Ectodermal cell (in vitro differentiated cells): Measurements from ENCODE around the gene NXPH1.

Experiments
- H3K27ac ChIP-seq: 2 replicates; pipeline ENCODE4 v1.7.0; 2013; ENCODE audit warnings: mild to moderate bottlenecking, low read depth, low read length; ENCODE audit not compliant: insufficient read depth, poor library complexity, severe bottlenecking
- H3K27me3 ChIP-seq: 2 replicates; pipeline ENCODE4 v1.7.0; 2013; ENCODE audit warnings: mild to moderate bottlenecking, low read length; ENCODE audit not compliant: insufficient read depth, control insufficient read depth, poor library complexity, severe bottlenecking
- H3K36me3 ChIP-seq: one replicate; pipeline ENCODE4 v1.7.0; 2013; ENCODE audit warnings: low read length; ENCODE audit not compliant: control insufficient read depth, insufficient read depth
- H3K4me1 ChIP-seq: one replicate; pipeline ENCODE4 v1.7.0; 2013; ENCODE audit warnings: low read length; ENCODE audit not compliant: control insufficient read depth, insufficient read depth
- H3K4me3 ChIP-seq: 2 replicates; pipeline ENCODE4 v1.7.0; 2013; ENCODE audit warnings: low read depth, low read length, control low read depth; ENCODE audit not compliant: insufficient read depth
- H3K9me3 ChIP-seq: 2 replicates; pipeline ENCODE4 v1.7.0; 2013; ENCODE audit warnings: mild to moderate bottlenecking, low read length, moderate library complexity; ENCODE audit not compliant: control insufficient read depth
- WGBS, 2 experiments: methylation state at CpG; one replicate each; pipeline ENCODE4 v1.1.7; 2013; ENCODE audit warnings: missing lambda C conversion rate in 2 of 2; 5-methylcytosine and 5-hydroxymethylcytosine counted together

Gene NXPH1

DNA sequence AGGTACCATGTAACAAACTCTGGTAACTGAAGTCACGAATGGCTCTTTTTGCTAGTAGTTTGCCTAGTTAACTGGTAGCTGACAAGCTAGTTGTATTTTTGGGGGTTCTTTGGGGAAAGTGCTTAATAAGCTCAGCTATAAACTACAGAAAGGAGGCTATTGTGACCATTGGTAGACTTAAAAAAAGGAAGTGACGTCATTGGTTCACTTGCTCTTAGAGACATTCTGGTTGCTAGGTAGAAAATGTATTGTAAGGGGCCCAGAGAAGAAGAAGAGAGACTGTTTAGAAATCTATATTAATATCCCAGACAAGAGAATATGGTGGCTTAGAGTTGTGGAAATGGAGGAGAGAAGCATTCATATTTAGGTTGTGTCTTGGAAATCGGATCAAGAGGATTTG lies 103.0 kb downstream of the NXPH1 start:
- Histone ChIP-seq H3K36me3 (no peaks in the 10 kb centered on the region), H3K27ac (no peak overlapping the region), H3K4me1 (no peaks in the 10 kb centered on the region), H3K4me3 (no peak overlapping the region), H3K27me3 (no peaks in the 10 kb centered on the region), H3K9me3 (no peaks in the 10 kb centered on the region)
- WGBS, 2 experiments: 95 to 96% methylated on average over 3 of the region's 3 CpGs

DNA sequence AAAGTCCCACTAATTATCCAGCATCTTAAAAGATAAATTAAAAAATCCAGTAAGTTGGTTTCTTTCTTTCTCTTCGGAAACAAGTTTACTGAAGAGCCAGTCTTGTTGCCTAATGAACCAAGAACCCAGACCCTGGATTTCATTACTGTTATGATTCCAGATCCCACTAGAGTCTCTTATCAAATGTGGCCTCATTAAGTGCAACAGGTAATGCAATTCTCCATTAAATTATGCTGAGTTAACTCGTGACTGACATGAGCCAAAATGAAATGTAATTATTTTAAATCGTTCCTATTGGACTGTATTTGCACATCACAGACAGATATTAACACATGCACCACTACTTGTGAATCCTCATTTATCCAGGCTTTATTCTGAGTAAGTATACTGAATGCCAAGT lies 115.6 kb downstream of the NXPH1 start:
- no peaks in the 10 kb centered on the region for H3K36me3 ChIP-seq
- H3K4me3 ChIP-seq: no peak overlapping the region
- H3K27me3 ChIP-seq: no peaks in the 10 kb centered on the region
- H3K4me1 ChIP-seq: no peaks in the 10 kb centered on the region
- H3K27ac ChIP-seq: no peak overlapping the region
- WGBS, 2 experiments: 96 to 98% methylated on average over 2 to 3 of the region's 3 CpGs
- no peaks in the 10 kb centered on the region for H3K9me3 ChIP-seq

DNA sequence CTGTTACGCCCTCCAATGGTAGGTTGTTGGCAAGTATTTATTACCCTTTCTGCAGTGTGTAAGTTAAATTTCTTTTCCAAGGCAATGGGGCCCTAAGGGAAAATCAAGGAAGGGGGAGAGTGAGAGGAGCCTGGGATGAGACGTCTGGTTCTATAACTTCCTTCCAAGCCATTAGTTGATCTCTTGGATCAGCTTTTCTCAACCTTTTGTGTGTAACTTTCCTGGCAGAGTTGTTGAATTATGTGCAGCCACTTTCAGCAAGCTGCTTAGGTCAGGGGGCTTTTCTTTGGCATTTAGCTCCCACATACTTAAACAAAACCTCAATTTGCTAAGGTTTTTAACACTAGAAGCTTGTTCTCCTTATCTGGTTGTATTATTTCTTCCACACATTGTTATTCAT lies 127.1 kb downstream of the NXPH1 start:
- H3K27me3 ChIP-seq: no peaks in the 10 kb centered on the region
- H3K4me1 ChIP-seq: peaks cover 11% of the 10 kb centered on the region
- 71 to 82% methylated on average over 1 to 2 of the region's 2 CpGs for WGBS, 2 experiments
- H3K9me3 ChIP-seq: no peaks in the 10 kb centered on the region
- no peaks in the 10 kb centered on the region for H3K36me3 ChIP-seq
- no peak overlapping the region for H3K27ac ChIP-seq
- H3K4me3 ChIP-seq: no peak overlapping the region

DNA sequence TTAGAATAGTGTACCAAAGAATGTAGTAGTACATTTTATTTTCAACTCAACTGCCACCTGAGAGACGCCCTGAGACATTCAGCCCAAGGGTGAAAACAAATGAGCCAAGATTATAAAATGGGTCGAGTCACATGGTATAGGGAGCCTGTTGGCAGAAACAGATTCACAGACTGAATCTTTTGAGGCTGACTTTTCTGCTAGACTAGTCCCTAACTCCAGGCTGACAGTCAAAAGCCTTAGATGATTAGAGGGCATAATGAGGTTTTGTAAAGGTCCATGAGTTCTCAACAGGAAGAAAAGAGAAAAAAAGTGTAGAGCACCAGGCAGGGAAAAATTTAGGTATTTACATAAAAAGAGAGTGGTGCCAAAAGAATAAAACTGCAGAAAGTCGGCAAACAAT lies 128.0 kb downstream of the NXPH1 start:
- Histone ChIP-seq H3K4me1 (peaks cover 11% of the 10 kb centered on the region), H3K4me3 (no peak overlapping the region), H3K9me3 (no peaks in the 10 kb centered on the region), H3K36me3 (no peaks in the 10 kb centered on the region), H3K27me3 (no peaks in the 10 kb centered on the region), H3K27ac (no peak overlapping the region)
- WGBS, 2 experiments: 68 to 81% methylated on average over 3 of the region's 3 CpGs

DNA sequence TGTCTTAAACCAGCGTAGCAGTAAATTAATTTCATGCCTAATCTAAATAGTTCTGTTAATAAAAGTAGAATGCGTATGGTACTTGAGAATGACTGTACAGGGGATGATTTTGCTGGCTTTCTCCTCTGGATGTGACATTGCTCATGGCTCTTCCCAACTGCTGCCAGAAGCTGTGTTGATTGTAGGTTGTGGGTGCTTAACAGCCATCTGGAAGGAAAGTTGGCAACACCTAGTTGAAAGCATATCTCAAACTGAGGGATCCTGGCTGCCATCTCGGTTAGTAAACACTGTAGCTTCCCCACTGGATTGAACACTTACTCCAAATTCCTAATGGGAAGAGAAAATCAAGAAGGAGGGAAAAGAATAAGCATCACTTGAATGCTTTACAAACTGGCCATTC lies 130.9 kb downstream of the NXPH1 start:
- Histone ChIP-seq H3K27ac (no peak overlapping the region), H3K4me3 (no peak overlapping the region), H3K36me3 (no peaks in the 10 kb centered on the region), H3K27me3 (no peaks in the 10 kb centered on the region), H3K9me3 (no peaks in the 10 kb centered on the region), H3K4me1 (peaks cover 11% of the 10 kb centered on the region)
- 90 to 98% methylated on average over 2 to 3 of the region's 3 CpGs for WGBS, 2 experiments

DNA sequence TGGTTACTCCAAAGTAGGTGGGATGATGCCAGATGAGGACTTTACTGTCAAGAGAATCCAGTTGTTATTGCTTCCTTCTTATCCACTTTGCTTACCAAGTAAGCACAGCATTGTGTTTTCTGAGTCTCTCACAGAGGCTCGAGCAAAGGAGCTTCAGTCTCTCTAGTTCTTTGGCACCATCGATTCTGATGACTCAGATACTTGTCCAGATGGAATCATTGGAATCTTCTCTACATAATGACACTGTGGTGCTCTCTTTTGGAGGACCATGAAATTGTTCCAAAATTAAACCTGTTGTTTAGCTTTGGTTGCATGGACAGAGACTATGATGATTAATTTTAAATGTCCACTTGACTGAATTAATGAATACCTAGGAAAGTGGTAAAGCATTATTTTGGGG lies 132.6 kb downstream of the NXPH1 start:
- 86 to 93% methylated on average over 2 of the region's 2 CpGs for WGBS, 2 experiments
- Histone ChIP-seq H3K4me1 (peaks cover 6% of the 10 kb centered on the region), H3K4me3 (no peak overlapping the region)

DNA sequence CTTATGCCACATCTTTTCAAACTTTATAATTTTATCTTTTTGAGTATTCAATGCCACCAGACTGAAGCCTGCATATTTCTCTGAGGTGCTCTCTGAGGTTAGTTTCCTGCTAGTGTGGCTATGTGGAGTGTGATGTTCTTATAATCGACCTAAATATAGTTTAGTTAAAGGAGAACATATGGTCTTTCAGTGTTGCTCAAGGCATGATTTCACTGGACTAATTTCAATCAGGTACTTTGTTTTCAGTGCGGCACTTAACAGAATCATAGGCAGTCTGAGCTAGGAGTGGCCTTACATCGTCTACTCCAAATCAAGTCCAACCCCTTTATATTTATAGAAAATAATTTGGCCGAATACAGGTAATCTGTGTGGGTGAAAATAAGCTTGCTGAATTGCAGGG lies 134.2 kb downstream of the NXPH1 start:
- no peaks in the 10 kb centered on the region for H3K4me1 ChIP-seq
- H3K36me3 ChIP-seq: no peaks in the 10 kb centered on the region
- no peak overlapping the region for H3K4me3 ChIP-seq
- 91 to 98% methylated on average over 2 of the region's 4 CpGs for WGBS, 2 experiments
- no peaks in the 10 kb centered on the region for H3K27me3 ChIP-seq
- no peaks in the 10 kb centered on the region for H3K9me3 ChIP-seq
- no peak overlapping the region for H3K27ac ChIP-seq

More for the DNA sequence above, 132.6 kb downstream of the NXPH1 start:
- Histone ChIP-seq H3K27ac (no peak overlapping the region), H3K36me3 (no peaks in the 10 kb centered on the region), H3K9me3 (no peaks in the 10 kb centered on the region), H3K27me3 (no peaks in the 10 kb centered on the region)

DNA sequence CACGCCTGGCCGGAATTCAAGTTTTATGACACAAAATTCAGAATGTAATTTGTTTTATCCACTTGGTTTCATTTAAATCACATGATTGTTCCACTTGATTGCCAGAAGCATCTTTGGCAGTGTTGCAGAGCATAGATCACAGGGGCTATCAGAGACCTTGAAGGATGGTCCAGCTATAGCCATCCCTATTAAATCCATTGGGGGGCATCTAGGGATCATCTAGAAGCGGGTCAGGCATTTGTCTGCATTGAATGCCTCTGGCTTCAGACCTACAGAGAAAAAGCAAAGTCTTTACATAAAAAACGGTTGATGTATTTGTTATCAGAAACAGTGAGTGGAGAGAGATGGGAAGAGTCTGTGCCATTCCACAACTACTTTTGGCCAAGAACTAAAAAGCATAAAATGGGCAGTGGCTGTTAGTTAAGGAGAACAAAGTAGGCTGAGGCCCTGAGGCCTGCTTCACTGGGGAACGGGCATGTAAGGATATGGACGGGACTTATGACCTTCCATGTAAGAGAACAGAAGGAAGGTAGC lies 146.3 kb downstream of the NXPH1 start:
- Histone ChIP-seq H3K36me3 (no peaks in the 10 kb centered on the region), H3K27ac (no peak overlapping the region), H3K4me3 (no peak overlapping the region), H3K27me3 (no peaks in the 10 kb centered on the region), H3K9me3 (no peaks in the 10 kb centered on the region), H3K4me1 (no peaks in the 10 kb centered on the region)
- 94 to 96% methylated on average over 6 of the region's 6 CpGs for WGBS, 2 experiments

DNA sequence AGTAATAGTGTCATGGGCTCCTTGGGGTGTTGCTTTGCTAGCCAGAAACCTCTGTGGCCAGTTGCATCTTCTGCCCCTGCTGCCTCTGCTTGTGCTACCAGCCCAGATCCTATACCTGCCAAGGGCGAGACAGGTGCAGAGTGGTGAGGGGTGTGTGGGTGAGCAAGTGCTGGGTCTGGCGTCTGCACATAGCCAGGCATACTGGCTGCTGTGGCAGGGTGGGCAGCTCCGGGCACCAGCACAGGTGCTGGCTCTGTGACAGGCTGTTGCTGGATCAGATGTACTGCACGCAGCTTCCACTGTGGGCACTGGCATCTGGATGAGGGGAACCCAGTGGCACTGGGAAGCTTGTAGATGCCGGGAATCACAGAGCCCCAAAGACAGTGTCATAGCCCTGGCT lies 148.4 kb downstream of the NXPH1 start:
- 90 to 93% methylated on average over 5 of the region's 5 CpGs for WGBS, 2 experiments
- H3K9me3 ChIP-seq: no peaks in the 10 kb centered on the region

DNA sequence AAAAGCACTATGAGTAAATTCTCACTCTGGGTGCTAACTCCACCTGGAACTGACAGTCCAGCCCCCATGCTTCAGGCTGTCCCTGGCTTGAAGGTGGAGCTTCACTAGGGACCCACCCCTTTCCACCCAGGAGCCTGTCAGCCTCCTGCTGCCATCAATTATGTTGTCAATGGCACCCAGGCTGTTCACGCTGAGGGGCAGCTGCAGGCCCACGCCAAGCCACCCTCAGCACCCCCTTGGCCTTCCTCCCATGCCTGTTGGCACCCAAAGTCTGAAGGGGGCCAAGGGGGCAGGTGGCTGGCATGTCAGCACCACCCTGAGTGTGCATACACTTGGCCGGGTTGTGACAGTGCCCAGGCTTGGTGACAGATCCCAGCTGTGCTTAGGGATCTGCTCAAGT lies 149.3 kb downstream of the NXPH1 start:
- WGBS, 2 experiments: 91 to 92% methylated on average over 3 of the region's 3 CpGs
- no peaks in the 10 kb centered on the region for H3K36me3 ChIP-seq

More for the DNA sequence above, 148.4 kb downstream of the NXPH1 start:
- no peaks in the 10 kb centered on the region for H3K4me1 ChIP-seq
- no peaks in the 10 kb centered on the region for H3K36me3 ChIP-seq
- H3K27ac ChIP-seq: no peak overlapping the region
- no peak overlapping the region for H3K4me3 ChIP-seq
- no peaks in the 10 kb centered on the region for H3K27me3 ChIP-seq

DNA sequence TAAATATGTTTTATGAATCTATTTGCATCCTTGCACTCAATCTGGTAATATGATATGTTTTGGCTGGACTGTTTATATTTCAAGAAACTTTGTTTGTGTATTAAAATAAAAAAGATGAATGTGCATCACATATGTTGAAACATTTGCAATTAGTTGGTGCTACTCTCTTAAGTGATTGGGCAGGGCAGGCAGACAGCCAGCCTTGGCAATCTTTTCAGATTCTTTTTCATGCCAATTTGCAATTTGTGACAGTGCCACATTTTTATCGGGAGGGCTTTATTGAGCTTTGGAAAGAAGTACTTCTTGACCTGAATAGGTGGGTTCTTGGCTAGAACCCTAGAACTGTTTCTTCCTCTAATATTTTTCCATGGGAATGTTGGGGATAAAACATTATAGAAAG lies 152.2 kb downstream of the NXPH1 start:
- Histone ChIP-seq H3K27ac (no peak overlapping the region), H3K4me1 (no peaks in the 10 kb centered on the region), H3K9me3 (no peaks in the 10 kb centered on the region), H3K27me3 (no peaks in the 10 kb centered on the region), H3K36me3 (no peaks in the 10 kb centered on the region), H3K4me3 (no peak overlapping the region)
- WGBS, 2 experiments: 94 to 100% methylated on average over 1 of the region's 1 CpG

More for the DNA sequence above, 149.3 kb downstream of the NXPH1 start:
- H3K9me3 ChIP-seq: no peaks in the 10 kb centered on the region
- H3K27ac ChIP-seq: no peak overlapping the region
- H3K4me1 ChIP-seq: no peaks in the 10 kb centered on the region
- no peaks in the 10 kb centered on the region for H3K27me3 ChIP-seq
- no peak overlapping the region for H3K4me3 ChIP-seq
